Astrocyte of the cerebellum (primary cell): ENCODE measurements around the gene EXOC8.
A peak's percentile ranks its signal among the peaks of the same experiment; 100 is the strongest.

Experiments
- DNase-seq: peaks from one replicate; pipeline ENCODE4 v3.0.0-alpha.2; 2011; ENCODE audit warnings: low read depth
- H3K4me3 ChIP-seq: 2 replicates; pipeline ENCODE4 v1.5.1; 2011; ENCODE audit warnings: mild to moderate bottlenecking, low read depth, low read length, moderate library complexity
- CTCF ChIP-seq: IDR thresholded peaks from 2 replicates; pipeline ENCODE4 v1.5.1; 2012; ENCODE audit warnings: low read length, low read depth, moderate library complexity, mild to moderate bottlenecking; ENCODE audit errors: missing control alignments
- in situ Hi-C: cut with HindIII; loops from 2 replicates; pipeline ENCODE4 v1.10.0; 2017; ENCODE audit warnings: low sequenced_read_pairs

Gene EXOC8

DNA sequence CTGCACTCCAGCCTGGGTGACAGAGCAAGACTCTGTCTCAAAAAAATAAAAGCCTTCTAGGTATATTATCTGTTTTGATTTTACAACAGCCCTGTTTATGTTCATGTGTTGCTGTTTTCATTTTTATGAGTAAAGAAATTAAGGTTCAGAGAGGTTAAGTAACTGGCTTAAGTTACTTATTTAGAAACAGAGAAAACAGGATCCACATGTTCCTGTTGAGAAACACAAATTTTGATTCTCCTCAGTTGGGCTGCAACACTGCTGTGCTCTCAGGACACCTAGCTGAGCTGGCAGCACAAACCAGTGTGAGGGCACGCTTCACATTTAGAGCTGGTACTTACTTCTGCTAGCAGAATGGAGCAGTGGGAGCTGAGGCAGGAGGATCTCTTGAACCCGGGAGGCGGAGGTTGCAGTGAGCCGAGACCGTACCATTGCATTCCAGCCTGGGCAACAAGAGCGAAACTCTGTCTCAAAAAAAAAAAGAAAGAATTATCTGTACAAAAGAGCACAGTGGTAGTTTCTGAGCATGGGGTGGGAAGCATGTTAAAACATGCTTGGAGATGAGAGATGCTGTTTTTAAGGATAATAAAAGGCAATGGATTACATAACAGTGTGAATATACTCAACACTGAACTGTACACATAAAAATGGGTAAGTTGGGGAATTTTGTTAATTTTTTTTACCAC is 2.8 kb upstream of the EXOC8 start:
- in situ Hi-C loops = no loop called here
- no peak overlapping the region for H3K4me3 ChIP-seq
- TF ChIP-seq CTCF = no peak
- DNase-seq = no peak

- DNase-seq = no peak
- in situ Hi-C loops = no loop called here
- peak within 1 kb of the TSS; percentile 78 for H3K4me3 ChIP-seq
- TF ChIP-seq CTCF = no peak
Measured at GRCh38 chr1:231338270-231339128, 847 bp upstream of the EXOC8 start, which contains the start of gene SPRTN. TSS of gene SPRTN (plus strand) at chr1:231338293. CDS start at chr1:231338384, 91 bp downstream.

DNA sequence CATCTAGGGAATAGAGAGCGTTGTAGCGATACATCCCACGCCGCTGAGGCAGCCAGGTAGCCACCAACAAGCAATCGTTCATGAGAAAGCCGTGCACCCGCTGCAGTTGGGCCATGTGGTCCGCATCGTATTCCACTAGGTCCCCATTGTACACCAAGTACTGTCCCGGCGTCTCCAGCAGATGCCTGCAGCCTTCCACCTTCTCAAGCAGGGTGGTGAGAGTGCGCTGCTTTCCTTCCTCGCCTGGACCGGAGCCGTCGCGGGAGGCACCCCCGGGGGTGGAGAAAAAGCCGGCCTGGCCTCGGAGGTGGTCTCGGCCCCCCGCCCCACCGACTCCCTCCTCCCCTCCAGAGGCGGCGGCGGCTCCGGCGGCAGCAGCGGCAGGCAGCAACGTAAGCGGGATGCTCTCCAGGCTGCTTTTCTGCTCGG is 595 bp downstream of the EXOC8 start:
- TF ChIP-seq CTCF = no peak
- no peak for DNase-seq
- in situ Hi-C loops = no loop called here
- H3K4me3 ChIP-seq = peak overlapping the region; percentile 78

DNA sequence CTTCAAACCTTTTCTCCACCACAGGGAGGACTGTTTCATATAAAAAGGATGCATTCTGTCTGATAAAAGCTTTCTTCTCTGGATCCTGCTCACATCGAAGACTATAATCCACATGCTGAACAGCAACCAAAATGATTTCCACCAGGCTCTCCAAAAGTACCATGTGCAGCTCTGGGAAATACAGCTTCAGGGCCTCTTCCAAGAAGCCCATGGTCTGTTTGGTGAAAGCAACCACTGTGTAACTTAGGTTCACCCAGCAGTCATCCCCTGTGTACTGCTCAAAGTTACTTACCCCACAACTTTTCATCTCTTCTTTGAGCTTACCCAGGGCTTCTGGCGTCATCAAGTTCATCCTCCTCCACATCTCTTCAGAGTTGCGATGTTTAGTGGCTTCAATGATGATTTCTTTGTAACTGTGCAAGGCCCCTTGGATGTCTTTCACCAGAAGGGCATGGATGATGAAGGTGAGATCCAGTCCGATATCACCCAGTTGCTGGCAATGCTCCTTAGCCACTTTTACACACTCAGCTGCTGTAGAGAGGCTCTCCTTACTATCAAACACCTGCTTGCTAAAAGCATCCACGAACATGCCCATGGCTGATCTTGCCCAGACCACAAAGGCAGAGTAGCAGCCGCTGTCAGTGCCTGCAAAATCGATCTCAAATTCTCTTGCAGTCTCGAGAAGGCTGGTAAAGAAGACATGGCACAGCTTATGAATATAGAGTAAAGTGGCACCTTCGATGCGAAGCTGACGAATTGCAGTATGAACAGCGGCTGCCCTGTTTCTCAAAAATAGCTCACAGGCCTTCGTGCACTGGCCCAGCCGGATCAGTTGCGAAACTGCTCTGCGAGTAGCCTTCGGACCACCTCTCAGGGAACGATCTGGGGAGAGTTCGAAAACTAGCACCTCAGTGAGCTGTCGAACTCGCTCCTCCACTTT is 1.7 kb downstream of the EXOC8 start:
- no peak for DNase-seq
- peak overlapping the region; percentile 78 for H3K4me3 ChIP-seq
- no peak for TF ChIP-seq CTCF
- in situ Hi-C loops = no loop called here

DNA sequence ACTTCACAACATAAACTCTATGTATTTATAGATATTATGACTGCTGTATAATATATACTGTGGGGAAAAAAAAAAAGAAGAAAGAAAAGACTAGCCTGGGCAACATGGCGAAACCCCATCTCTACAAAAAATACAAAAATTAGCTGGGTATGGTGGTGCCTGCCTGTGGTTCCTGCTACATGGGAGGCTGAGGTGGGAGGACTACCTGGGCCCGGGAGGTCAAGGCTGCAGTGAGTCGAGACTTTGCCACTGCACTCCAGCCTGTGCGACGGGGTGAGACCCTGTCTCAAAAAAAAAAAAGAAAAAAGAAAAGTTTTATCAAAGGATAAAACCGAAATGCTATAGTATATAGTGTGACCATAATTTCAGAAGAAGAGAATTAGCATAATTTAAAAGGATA is 2.7 kb downstream of the EXOC8 start:
- no peak for DNase-seq
- in situ Hi-C loops = no loop called here
- H3K4me3 ChIP-seq = peak overlapping the region; percentile 78
- TF ChIP-seq CTCF = no peak
